DND-41 (cell line): ENCODE data around the gene MCF2L.

Experiments used
- ATAC-seq: fragments of 200-7000 bp; cut with Tn5 transposase; 3 replicates; pipeline ENCODE4 v1.9.1; 2021; ENCODE audit warnings: low read depth; ENCODE audit not compliant: insufficient read depth
- DNase-seq: peaks from one replicate; pipeline ENCODE4 v3.0.0-alpha.2; 2020
- H2AFZ ChIP-seq: 2 replicates; pipeline ENCODE4 v1.6.0; 2012; ENCODE audit warnings: low read depth, low read length
- H3K27ac ChIP-seq: 2 replicates; pipeline ENCODE4 v1.5.1; 2012; ENCODE audit warnings: low read length, inconsistent platforms
- H3K27me3 ChIP-seq: fragments of 200-600 bp; sonication (generic); 2 replicates; pipeline ENCODE4 v1.6.0; 2012; ENCODE audit warnings: low read length, mild to moderate bottlenecking, inconsistent platforms; ENCODE audit not compliant: insufficient read depth, poor library complexity
- H3K36me3 ChIP-seq: 2 replicates; pipeline ENCODE4 v1.5.1; 2012; ENCODE audit warnings: low read length, inconsistent platforms; ENCODE audit not compliant: insufficient read depth
- H3K4me1 ChIP-seq: 2 replicates; pipeline ENCODE4 v1.5.1; 2012; ENCODE audit warnings: mild to moderate bottlenecking, low read length; ENCODE audit not compliant: insufficient read depth
- H3K4me2 ChIP-seq: 2 replicates; pipeline ENCODE4 v1.6.0; 2012; ENCODE audit warnings: mild to moderate bottlenecking, moderate library complexity, low read length, inconsistent platforms; ENCODE audit not compliant: insufficient read depth
- H3K4me3 ChIP-seq, 2 experiments: fragments of 200-600 bp in 1 of 2; shearing (Covaris generic) in 1 of 2; 2 replicates each; pipeline ENCODE4 v1.5.1; 2012 to 2016; ENCODE audit warnings: inconsistent platforms in 2 of 2, low read length in 2 of 2, mild to moderate bottlenecking in 2 of 2, low read depth in 1 of 2, moderate library complexity in 1 of 2
- H3K79me2 ChIP-seq: 2 replicates; pipeline ENCODE4 v1.6.0; 2012; ENCODE audit warnings: low read length, inconsistent platforms; ENCODE audit not compliant: insufficient read depth
- H3K9ac ChIP-seq: 2 replicates; pipeline ENCODE4 v1.6.0; 2012; ENCODE audit warnings: low read depth, mild to moderate bottlenecking, inconsistent platforms, low read length, moderate library complexity
- H3K9me3 ChIP-seq: 2 replicates; pipeline ENCODE4 v1.5.1; 2012; ENCODE audit warnings: low read length, moderate library complexity, mild to moderate bottlenecking, inconsistent platforms; ENCODE audit not compliant: insufficient read depth, severe bottlenecking
- H4K20me1 ChIP-seq: 2 replicates; pipeline ENCODE4 v1.6.0; 2012; ENCODE audit warnings: low read length; ENCODE audit not compliant: insufficient read depth
- EZH2 ChIP-seq: IDR thresholded peaks from 3 replicates; pipeline ENCODE4 v1.6.1; 2012; ENCODE audit warnings: borderline replicate concordance, low read depth, mild to moderate bottlenecking, moderate library complexity, low read length, inconsistent platforms; ENCODE audit not compliant: severe bottlenecking
- TF ChIP-seq, protein P1 (sequence below): IDR thresholded peaks from 2 replicates; pipeline ENCODE4 v1.5.1; 2012; ENCODE audit warnings: borderline replicate concordance, low read length, moderate library complexity, mild to moderate bottlenecking; ENCODE audit not compliant: poor library complexity, severe bottlenecking; ENCODE audit errors: extremely low read depth

The MCF2L gene

DNA sequence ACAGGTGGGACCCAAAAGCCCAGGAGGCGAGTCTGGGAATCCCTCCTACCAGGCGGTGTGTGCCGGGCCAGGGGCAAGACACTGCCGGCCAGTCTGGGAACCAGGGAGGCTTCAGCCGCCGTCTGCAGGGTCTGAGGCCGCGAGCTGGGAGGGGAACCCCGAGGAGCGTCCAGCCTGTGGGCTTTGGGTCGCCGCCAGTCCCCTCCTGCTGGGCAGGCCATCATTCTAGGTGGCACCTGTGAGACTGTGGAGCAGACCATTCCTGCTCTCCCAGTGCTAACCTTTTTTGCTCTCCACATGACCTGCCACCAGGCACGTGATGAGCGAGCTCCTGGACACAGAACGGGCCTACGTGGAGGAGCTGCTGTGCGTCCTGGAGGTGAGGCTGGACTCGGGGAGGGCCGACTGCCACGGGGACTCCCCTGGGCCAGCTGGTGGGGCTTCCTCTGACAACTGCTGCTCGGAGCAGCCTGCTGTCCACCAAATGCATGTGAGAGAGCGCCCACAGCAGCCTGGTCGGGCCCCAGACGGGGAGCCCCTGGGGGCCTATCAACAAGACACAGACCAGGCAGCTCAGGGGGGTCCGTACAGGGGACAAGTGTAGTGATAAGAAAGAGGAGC is 112.0 kb downstream of the MCF2L start:
- H3K4me1 ChIP-seq = no peaks in the 10 kb centered on the region

DNA sequence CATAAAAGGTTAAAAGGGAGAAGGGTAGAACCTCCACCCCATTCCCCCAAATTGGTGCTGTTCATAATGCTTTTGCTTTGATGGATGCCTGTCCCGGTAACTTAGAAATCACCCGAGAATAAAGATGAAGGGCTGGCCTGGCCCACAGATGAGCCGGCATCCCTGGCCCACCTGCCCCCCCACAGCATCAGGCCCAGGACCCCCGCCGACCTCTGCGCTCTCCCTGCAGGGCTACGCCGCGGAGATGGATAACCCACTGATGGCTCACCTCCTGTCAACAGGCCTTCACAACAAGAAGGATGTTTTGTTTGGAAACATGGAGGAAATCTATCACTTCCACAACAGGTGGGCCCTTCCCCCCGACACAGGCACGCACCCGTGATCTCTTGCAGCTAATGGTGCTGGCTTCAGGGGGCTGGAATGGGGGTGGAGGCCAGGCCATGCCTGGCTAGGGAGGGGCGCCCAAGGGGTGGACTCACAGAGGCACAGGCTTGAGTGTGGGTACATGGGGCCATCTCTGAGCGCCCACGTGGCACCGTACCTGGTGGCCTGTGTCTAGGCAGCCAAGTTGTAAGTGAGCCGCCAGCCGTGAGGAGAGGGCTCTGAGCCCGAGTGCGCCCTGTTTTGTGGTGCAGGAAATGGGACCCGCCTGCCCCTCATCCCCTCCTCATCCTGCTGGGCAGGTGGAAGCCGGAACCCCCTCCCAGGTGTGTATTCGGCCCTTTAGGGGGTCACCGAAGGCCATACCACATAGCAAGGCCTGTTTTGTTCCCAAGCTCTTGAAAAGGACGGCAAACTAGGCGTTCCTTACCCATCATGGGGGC is 113.4 kb downstream of the MCF2L start:
- ATAC-seq (no peak), DNase-seq (no peak)
- no peaks in the 10 kb centered on the region for H3K27me3 ChIP-seq
- no peak overlapping the region for H2AFZ ChIP-seq
- no peaks in the 10 kb centered on the region for H3K4me1 ChIP-seq
- H3K36me3 ChIP-seq = no peaks in the 10 kb centered on the region
- H3K9ac ChIP-seq = no peak overlapping the region
- TF ChIP-seq, protein P1, sequence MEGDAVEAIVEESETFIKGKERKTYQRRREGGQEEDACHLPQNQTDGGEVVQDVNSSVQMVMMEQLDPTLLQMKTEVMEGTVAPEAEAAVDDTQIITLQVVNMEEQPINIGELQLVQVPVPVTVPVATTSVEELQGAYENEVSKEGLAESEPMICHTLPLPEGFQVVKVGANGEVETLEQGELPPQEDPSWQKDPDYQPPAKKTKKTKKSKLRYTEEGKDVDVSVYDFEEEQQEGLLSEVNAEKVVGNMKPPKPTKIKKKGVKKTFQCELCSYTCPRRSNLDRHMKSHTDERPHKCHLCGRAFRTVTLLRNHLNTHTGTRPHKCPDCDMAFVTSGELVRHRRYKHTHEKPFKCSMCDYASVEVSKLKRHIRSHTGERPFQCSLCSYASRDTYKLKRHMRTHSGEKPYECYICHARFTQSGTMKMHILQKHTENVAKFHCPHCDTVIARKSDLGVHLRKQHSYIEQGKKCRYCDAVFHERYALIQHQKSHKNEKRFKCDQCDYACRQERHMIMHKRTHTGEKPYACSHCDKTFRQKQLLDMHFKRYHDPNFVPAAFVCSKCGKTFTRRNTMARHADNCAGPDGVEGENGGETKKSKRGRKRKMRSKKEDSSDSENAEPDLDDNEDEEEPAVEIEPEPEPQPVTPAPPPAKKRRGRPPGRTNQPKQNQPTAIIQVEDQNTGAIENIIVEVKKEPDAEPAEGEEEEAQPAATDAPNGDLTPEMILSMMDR = no peak
- no peak for TF ChIP-seq EZH2
- H4K20me1 ChIP-seq = no peaks in the 10 kb centered on the region
- H3K4me2 ChIP-seq = no peak overlapping the region
- no peaks in the 10 kb centered on the region for H3K79me2 ChIP-seq
- H3K27ac ChIP-seq = no peak overlapping the region
- peaks cover 9% of the 10 kb centered on the region for H3K9me3 ChIP-seq
- H3K4me3 ChIP-seq = no peak overlapping the region

More for the DNA sequence above, 112.0 kb downstream of the MCF2L start:
- DNase-seq (no peak), ATAC-seq (no peak)
- Histone ChIP-seq H4K20me1 (no peaks in the 10 kb centered on the region), H3K27me3 (no peaks in the 10 kb centered on the region), H3K9me3 (peaks cover 9% of the 10 kb centered on the region), H3K4me3 (no peak overlapping the region), H3K79me2 (no peaks in the 10 kb centered on the region), H2AFZ (no peak overlapping the region), H3K27ac (no peak overlapping the region), H3K4me2 (no peak overlapping the region), H3K9ac (no peak overlapping the region), H3K36me3 (no peaks in the 10 kb centered on the region)
- TF ChIP-seq EZH2 = no peak
- TF ChIP-seq, protein P1 = no peak

DNA sequence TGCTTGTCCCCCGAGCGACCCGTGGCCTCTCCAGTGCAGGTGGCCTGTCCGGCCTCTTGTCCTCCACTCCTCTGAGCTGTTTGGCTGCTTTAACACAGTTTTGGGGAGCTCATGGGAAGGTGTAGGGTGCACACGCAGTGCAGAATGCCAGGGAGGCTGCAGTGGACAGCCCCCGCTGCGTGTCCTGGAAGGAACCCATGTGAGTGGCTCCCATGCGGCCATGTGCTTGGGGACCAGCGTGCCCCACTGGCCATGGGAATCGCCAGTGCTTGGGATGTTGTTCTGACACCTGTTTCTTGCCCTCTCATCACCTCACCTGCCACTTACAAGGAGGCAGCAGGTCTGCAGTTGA is 114.0 kb downstream of the MCF2L start:
- Histone ChIP-seq H3K27me3 (no peaks in the 10 kb centered on the region), H3K36me3 (no peaks in the 10 kb centered on the region), H3K4me1 (no peaks in the 10 kb centered on the region), H3K9me3 (peaks cover 9% of the 10 kb centered on the region), H3K4me2 (no peak overlapping the region), H3K79me2 (no peaks in the 10 kb centered on the region), H3K27ac (no peak overlapping the region), H3K4me3 (no peak overlapping the region), H3K9ac (no peak overlapping the region), H2AFZ (no peak overlapping the region), H4K20me1 (no peaks in the 10 kb centered on the region)
- DNase-seq (no peak), ATAC-seq (no peak)
- TF ChIP-seq EZH2 = no peak
- TF ChIP-seq, protein P1 = no peak
